ENCODE results near the gene NLRP1. TPM values are rescaled to one million over a fixed set of nuclear protein-coding genes. Genes with fewer than 3 reads are reported as not detected.

The NLRP1 gene
- polyA plus RNA-seq, 1 donor from 2014 or later, result 255 TPM

DNA sequence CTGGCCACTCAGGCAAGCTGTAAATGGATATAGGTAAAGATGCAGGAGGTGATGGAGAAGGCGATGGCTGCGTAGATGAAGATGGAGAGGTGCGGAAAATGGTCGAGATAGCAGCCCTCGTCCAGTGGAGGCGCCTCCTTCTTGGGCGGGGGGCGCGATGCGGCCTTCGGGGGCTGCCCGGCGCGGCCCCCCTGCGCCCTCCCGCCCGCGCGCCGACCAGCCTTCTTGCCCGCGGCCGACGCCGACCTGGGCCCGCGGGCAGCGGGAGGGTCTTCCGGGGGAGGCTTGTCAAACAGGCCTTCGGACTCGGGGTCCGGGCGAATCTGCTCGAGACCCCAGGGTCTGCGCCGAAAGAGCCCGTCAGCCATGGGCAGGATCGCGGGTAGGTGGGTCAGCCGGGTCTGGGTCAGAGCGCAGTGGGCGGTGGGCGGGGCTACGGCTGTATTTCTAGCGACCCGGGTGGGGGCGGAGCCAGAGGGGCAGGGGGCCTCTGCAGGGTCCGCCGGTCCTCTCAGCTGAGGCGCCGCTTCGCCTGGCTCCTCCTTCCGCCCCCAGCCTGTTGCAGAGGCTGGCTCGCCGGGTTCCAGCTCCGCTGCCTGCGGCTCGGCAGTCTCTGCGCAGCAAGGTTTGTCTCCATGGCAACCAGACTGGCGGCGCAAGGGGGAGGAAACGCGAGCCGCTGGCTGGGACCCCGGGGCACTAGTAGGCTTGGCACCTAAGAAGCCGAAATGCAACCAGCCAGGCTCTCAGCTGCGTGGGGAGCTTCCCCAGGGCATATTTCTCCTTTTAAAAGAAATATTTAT, 83.5 kb downstream of the NLRP1 start:
- Histone ChIP-seq H3K9me3 (ENCODE audit: low read length) (no peaks in the 10 kb centered on the region), H3K79me2 (replicated peaks; ENCODE audit: insufficient read depth, low read length) (peaks cover 18% of the 10 kb centered on the region), H3K9ac (ENCODE audit: low read length) (peak overlapping the region; percentile 93), H3K27me3 (ENCODE audit: insufficient read depth, low read depth, low read length) (no peaks in the 10 kb centered on the region), H2AFZ (ENCODE audit: low read depth, low read length) (peak overlapping the region; percentile 43), H3K9me2 (ENCODE audit: insufficient read depth, low read length) (no peaks in the 10 kb centered on the region), H3K36me3 (ENCODE audit: insufficient read depth, low read length) (no peaks in the 10 kb centered on the region), H4K20me1 (ENCODE audit: insufficient read depth) (no peaks in the 10 kb centered on the region), H3K4me2 (ENCODE audit: low read length) (peak overlapping the region; percentile 42), H3F3A (ENCODE audit: insufficient read depth, low read length, poor library complexity, severe bottlenecking) (no peaks in the 10 kb centered on the region), H3K27ac (ENCODE audit: low read length) (peak overlapping the region; percentile 96), H3K4me3 (ENCODE audit: low read length) (peak overlapping the region; percentile 97)
- TF ChIP-seq, protein P1, sequence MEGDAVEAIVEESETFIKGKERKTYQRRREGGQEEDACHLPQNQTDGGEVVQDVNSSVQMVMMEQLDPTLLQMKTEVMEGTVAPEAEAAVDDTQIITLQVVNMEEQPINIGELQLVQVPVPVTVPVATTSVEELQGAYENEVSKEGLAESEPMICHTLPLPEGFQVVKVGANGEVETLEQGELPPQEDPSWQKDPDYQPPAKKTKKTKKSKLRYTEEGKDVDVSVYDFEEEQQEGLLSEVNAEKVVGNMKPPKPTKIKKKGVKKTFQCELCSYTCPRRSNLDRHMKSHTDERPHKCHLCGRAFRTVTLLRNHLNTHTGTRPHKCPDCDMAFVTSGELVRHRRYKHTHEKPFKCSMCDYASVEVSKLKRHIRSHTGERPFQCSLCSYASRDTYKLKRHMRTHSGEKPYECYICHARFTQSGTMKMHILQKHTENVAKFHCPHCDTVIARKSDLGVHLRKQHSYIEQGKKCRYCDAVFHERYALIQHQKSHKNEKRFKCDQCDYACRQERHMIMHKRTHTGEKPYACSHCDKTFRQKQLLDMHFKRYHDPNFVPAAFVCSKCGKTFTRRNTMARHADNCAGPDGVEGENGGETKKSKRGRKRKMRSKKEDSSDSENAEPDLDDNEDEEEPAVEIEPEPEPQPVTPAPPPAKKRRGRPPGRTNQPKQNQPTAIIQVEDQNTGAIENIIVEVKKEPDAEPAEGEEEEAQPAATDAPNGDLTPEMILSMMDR (IDR thresholded peaks at IDR 0.05; ENCODE audit: poor library complexity, severe bottlenecking), result peak; percentile 35
- TF ChIP-seq POLR2AphosphoS5 (IDR thresholded peaks at IDR 0.05) (peak; percentile 94), EP300 (conservative IDR thresholded peaks at IDR 0.05; ENCODE audit: poor library complexity, severe bottlenecking) (peak; percentile 58), RAD21 (conservative IDR thresholded peaks at IDR 0.05) (peak; percentile 11), MXI1 (conservative IDR thresholded peaks at IDR 0.05; ENCODE audit: poor library complexity, severe bottlenecking) (peak; percentile 55), EZH2 (IDR thresholded peaks at IDR 0.05; ENCODE audit: borderline replicate concordance, insufficient read depth, low read length, poor library complexity, severe bottlenecking) (no peak), SMC3 (conservative IDR thresholded peaks at IDR 0.05; ENCODE audit: poor library complexity) (peak; percentile 47), TAF1 (IDR thresholded peaks at IDR 0.05; ENCODE audit: low read depth) (peak; percentile 92)
- TF ChIP-seq, protein P2, sequence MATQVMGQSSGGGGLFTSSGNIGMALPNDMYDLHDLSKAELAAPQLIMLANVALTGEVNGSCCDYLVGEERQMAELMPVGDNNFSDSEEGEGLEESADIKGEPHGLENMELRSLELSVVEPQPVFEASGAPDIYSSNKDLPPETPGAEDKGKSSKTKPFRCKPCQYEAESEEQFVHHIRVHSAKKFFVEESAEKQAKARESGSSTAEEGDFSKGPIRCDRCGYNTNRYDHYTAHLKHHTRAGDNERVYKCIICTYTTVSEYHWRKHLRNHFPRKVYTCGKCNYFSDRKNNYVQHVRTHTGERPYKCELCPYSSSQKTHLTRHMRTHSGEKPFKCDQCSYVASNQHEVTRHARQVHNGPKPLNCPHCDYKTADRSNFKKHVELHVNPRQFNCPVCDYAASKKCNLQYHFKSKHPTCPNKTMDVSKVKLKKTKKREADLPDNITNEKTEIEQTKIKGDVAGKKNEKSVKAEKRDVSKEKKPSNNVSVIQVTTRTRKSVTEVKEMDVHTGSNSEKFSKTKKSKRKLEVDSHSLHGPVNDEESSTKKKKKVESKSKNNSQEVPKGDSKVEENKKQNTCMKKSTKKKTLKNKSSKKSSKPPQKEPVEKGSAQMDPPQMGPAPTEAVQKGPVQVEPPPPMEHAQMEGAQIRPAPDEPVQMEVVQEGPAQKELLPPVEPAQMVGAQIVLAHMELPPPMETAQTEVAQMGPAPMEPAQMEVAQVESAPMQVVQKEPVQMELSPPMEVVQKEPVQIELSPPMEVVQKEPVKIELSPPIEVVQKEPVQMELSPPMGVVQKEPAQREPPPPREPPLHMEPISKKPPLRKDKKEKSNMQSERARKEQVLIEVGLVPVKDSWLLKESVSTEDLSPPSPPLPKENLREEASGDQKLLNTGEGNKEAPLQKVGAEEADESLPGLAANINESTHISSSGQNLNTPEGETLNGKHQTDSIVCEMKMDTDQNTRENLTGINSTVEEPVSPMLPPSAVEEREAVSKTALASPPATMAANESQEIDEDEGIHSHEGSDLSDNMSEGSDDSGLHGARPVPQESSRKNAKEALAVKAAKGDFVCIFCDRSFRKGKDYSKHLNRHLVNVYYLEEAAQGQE (IDR thresholded peaks at IDR 0.05; ENCODE audit: borderline replicate concordance), result peak; percentile 93

DNA sequence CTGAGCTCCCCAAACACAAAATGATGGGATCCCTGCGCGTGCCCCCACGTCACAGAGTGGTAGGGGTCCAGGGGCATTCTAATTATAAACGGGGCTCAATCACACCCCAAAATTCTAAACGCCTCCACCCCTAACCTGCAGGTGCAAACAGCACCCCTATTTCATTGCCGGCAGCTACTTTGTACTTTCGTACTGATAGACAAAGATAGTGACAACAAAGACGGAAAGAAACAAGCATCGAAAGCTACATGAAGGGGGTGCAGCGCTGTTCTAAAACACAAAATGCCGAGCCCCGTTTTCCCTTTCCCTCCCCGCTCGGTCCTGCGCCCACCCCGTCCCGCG, 84.1 kb downstream of the NLRP1 start:
- H3K27me3 ChIP-seq (ENCODE audit: insufficient read depth, low read depth, low read length), result no peaks in the 10 kb centered on the region
- no peaks in the 10 kb centered on the region for H3F3A ChIP-seq (ENCODE audit: insufficient read depth, low read length, poor library complexity, severe bottlenecking)
- no peaks in the 10 kb centered on the region for H3K9me3 ChIP-seq (ENCODE audit: low read length)
- H3K9me2 ChIP-seq (ENCODE audit: insufficient read depth, low read length), result no peaks in the 10 kb centered on the region
- TF ChIP-seq, protein P1 (IDR thresholded peaks at IDR 0.05; ENCODE audit: poor library complexity, severe bottlenecking), result no peak
- TF ChIP-seq RAD21 (conservative IDR thresholded peaks at IDR 0.05) (no peak), POLR2AphosphoS5 (IDR thresholded peaks at IDR 0.05) (no peak), TAF1 (IDR thresholded peaks at IDR 0.05; ENCODE audit: low read depth) (no peak), EP300 (conservative IDR thresholded peaks at IDR 0.05; ENCODE audit: poor library complexity, severe bottlenecking) (no peak), SMC3 (conservative IDR thresholded peaks at IDR 0.05; ENCODE audit: poor library complexity) (no peak), MXI1 (conservative IDR thresholded peaks at IDR 0.05; ENCODE audit: poor library complexity, severe bottlenecking) (no peak), EZH2 (IDR thresholded peaks at IDR 0.05; ENCODE audit: borderline replicate concordance, insufficient read depth, low read length, poor library complexity, severe bottlenecking) (no peak)
- TF ChIP-seq, protein P2 (IDR thresholded peaks at IDR 0.05; ENCODE audit: borderline replicate concordance), result no peak
- peak overlapping the region; percentile 97 for H3K4me3 ChIP-seq (ENCODE audit: low read length)
- peak overlapping the region; percentile 96 for H3K27ac ChIP-seq (ENCODE audit: low read length)
- H2AFZ ChIP-seq (ENCODE audit: low read depth, low read length), result peak overlapping the region; percentile 22
- peak overlapping the region; percentile 93 for H3K9ac ChIP-seq (ENCODE audit: low read length)
- H3K36me3 ChIP-seq (ENCODE audit: insufficient read depth, low read length), result no peaks in the 10 kb centered on the region
- H4K20me1 ChIP-seq (ENCODE audit: insufficient read depth), result no peaks in the 10 kb centered on the region
- peaks cover 18% of the 10 kb centered on the region for H3K79me2 ChIP-seq (replicated peaks; ENCODE audit: insufficient read depth, low read length)
- peak overlapping the region; percentile 74 for H3K4me2 ChIP-seq (ENCODE audit: low read length)
